Retinal pigment epithelial cell (primary cell): ENCODE data around the gene SH3BP2.
A peak's percentile ranks its signal among the peaks of the same experiment; 100 is the strongest.

Source experiments
- DNase-seq: peaks from one replicate; pipeline ENCODE4 v3.0.0-alpha.2; 2010; ENCODE audit warnings: low read depth
- H3K4me3 ChIP-seq: 2 replicates; pipeline ENCODE4 v1.5.1; 2011; ENCODE audit warnings: mild to moderate bottlenecking, low read length, control low read depth, moderate library complexity
- TF ChIP-seq, protein P1 (sequence below): conservative IDR thresholded peaks from 2 replicates; pipeline ENCODE4 v1.5.1; 2011; ENCODE audit warnings: low read depth, low read length, control low read depth, inconsistent platforms

SH3BP2 gene

GRCh38 chr4:2818351-2818939, 25.6 kb downstream of the SH3BP2 start:
- peak overlapping the region; percentile 62 for H3K4me3 ChIP-seq
- no peak for DNase-seq
- TF ChIP-seq, protein P1, sequence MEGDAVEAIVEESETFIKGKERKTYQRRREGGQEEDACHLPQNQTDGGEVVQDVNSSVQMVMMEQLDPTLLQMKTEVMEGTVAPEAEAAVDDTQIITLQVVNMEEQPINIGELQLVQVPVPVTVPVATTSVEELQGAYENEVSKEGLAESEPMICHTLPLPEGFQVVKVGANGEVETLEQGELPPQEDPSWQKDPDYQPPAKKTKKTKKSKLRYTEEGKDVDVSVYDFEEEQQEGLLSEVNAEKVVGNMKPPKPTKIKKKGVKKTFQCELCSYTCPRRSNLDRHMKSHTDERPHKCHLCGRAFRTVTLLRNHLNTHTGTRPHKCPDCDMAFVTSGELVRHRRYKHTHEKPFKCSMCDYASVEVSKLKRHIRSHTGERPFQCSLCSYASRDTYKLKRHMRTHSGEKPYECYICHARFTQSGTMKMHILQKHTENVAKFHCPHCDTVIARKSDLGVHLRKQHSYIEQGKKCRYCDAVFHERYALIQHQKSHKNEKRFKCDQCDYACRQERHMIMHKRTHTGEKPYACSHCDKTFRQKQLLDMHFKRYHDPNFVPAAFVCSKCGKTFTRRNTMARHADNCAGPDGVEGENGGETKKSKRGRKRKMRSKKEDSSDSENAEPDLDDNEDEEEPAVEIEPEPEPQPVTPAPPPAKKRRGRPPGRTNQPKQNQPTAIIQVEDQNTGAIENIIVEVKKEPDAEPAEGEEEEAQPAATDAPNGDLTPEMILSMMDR = no peak

- H3K4me3 ChIP-seq = peak overlapping the region; percentile 62
- TF ChIP-seq, protein P1 = no peak
- no peak for DNase-seq
Measured at GRCh38 chr4:2819244-2820215, 26.6 kb downstream of the SH3BP2 start.

DNA sequence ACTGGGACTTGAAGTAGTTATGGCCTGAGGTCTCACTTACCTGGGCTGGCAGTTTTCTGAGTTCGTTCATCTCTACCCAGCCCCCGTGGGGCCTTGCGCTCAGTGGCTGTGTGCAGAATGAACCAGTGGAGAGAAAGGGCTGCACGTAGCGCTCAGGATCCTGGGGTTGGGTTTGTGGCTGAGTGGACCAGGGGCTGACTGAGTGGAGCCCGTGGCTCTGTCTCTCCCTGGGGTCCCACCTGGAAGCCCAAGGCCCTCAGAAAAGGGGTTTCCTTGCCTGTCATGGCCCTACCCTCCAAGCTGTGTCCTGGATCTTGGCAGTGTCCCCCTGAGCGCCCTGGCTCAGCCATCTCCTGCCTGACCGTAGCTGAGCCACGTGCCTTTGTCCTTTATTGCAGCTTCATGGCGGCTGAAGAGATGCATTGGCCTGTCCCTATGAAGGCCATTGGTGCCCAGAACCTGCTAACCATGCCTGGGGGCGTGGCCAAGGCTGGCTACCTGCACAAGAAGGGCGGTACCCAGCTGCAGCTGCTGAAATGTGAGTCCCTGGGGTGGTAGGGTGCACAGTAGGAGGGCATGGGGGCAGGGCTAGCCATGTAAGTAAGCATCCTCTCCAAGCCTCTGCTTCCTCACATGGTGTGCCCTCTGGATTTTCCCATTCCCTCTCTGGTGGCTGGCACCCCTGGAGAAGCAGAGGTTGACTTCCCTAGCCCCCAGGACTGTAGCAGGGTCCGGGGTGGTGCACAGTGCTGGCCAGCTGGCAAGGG, 27.5 kb downstream of the SH3BP2 start:
- no peak for DNase-seq
- TF ChIP-seq, protein P1 = no peak
- no peak overlapping the region for H3K4me3 ChIP-seq

- no peak overlapping the region for H3K4me3 ChIP-seq
- DNase-seq = no peak
- TF ChIP-seq, protein P1 = no peak
Measured at GRCh38 chr4:2822461-2823300, 29.8 kb downstream of the SH3BP2 start.

DNA sequence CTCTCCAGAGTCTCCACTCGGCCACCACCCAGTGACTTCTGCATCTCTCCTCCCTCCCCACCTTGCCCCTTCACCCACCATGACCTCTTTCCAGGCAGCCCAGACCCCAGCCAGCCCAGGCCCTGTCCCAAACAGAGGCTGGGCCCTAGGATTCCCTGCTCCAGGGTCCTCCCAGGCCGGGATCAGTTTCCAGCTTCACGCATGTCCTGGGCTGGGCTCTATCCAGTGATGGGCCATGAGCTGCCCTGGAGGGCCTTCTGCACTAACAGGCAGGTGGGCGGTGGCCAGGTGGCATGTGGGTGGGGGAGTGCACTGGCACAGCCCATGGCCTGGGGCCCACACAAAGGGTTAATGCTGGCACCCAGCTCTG, 30.4 kb downstream of the SH3BP2 start:
- no peak overlapping the region for H3K4me3 ChIP-seq
- no peak for DNase-seq
- TF ChIP-seq, protein P1 = no peak

DNA sequence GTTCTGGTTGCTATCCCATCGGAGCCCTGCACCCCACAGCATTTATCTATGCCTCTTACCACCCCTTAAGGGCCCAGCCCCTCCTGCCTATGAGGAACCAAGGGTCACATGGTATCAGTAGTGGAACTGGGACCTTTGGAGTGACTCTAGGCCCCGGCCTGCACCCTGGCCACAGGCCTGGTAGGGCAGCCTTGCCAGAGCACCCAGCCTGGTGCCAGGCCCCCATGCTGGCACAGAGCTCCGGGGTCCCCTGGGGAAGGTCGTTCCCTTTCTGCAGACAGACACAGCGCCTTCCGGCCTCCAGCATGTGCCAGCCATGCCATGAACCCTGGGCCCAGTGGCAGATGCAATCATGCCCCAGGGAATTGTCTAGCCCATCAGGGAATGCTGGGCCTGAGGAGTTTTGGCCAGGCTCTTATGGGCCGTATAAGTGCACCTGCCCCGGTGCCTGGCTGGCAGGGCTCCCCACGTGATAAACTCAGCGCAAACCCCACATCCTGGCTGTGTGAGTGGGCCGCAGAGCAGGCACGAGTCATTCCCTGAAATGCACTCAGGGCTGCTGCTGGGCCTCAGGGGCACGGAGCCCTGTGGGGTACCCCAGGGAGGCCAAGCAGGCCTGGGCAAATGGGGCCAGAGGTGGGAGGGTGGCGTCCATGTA, 30.9 kb downstream of the SH3BP2 start:
- H3K4me3 ChIP-seq = no peak overlapping the region
- TF ChIP-seq, protein P1 = no peak
- no peak for DNase-seq
